BJ (cell line): ENCODE measurements around the gene AGPAT3. TPM values are rescaled to one million over a fixed set of nuclear protein-coding genes. Genes with fewer than 3 reads are reported as not detected.

Source experiments
- CTCF ChIA-PET: fragments of 350-600 bp; formaldehyde crosslinking; extraction: SDS; loops from one replicate; lab custom pipeline; 2021; ENCODE audit warnings: antibody characterized with exemption, inconsistent platforms; lab: Yijun Ruan, JAX
- POLR2A ChIA-PET: fragments of 300-600 bp; sonication (Branson Sonifier 250); formaldehyde crosslinking; extraction: SDS; loops from one replicate; lab custom pipeline; 2021; ENCODE audit warnings: antibody characterized with exemption; lab: Charles Lee
- DNase-seq: peaks from one replicate; pipeline ENCODE4 v3.0.0-alpha.2; 2011; ENCODE audit warnings: low read depth
- H3K27me3 ChIP-seq: 2 replicates; pipeline ENCODE4 v1.6.0; 2011; ENCODE audit warnings: low read length; ENCODE audit not compliant: control insufficient read depth, insufficient read depth
- H3K36me3 ChIP-seq: 2 replicates; pipeline ENCODE4 v1.5.1; 2011; ENCODE audit warnings: low read length; ENCODE audit not compliant: control insufficient read depth, insufficient read depth
- H3K4me3 ChIP-seq: 2 replicates; pipeline ENCODE4 v1.5.1; 2011; ENCODE audit warnings: low read depth, mild to moderate bottlenecking, control low read depth, low read length
- CTCF ChIP-seq: IDR thresholded peaks from 2 replicates; pipeline ENCODE4 v1.5.1; 2011; ENCODE audit warnings: low read depth, mild to moderate bottlenecking, control low read depth, inconsistent platforms, low read length, moderate library complexity; ENCODE audit not compliant: insufficient read depth
- polyA plus RNA-seq: library from polyadenylated mRNA; depleted of rRNA; stranded (reverse); fragments of >200 nt; gene quantifications from 2 replicates; pipeline ENCODE4 v1.2.3, GENCODE V29; 2011

Gene AGPAT3
- polyA plus RNA-seq, 1 experiment, result 68.5 TPM

- no peaks in the 10 kb centered on the region for H3K27me3 ChIP-seq
- DNase-seq, result no peak
- no peak for TF ChIP-seq CTCF
- ChIA-PET CTCF (interaction anchor here (0.6 to 3.6 kb wide), 8 partner anchors 9 to 187 kb away, joined by 3 to 20 read pairs (median 6); partner anchors contain the start of gene RRP1), POLR2A (no interaction called here)
- no peak overlapping the region for H3K4me3 ChIP-seq
- peaks cover 18% of the 10 kb centered on the region for H3K36me3 ChIP-seq
Measured at GRCh38 chr21:43976661-43977060, 111.6 kb downstream of the AGPAT3 start.

- peaks cover 16% of the 10 kb centered on the region for H3K36me3 ChIP-seq
- no peak overlapping the region for H3K4me3 ChIP-seq
- no peaks in the 10 kb centered on the region for H3K27me3 ChIP-seq
- ChIA-PET CTCF (interaction anchor here (0.8 to 3.6 kb wide), 2 partner anchors 8 to 320 kb away, joined by 3 to 20 read pairs; no protein-coding TSS in a partner anchor), POLR2A (no interaction called here)
- no peak for TF ChIP-seq CTCF
- DNase-seq, result no peak
Measured at GRCh38 chr21:43978060-43978459, 113.0 kb downstream of the AGPAT3 start.

- ChIA-PET CTCF (interaction anchor here (0.5 to 0.9 kb wide), 2 partner anchors 34 to 169 kb away, joined by 3 read pairs; no protein-coding TSS in a partner anchor), POLR2A (no interaction called here)
- no peak overlapping the region for H3K4me3 ChIP-seq
- TF ChIP-seq CTCF, result 0 out of 2 replicates have a peak, but pooled peaks have one; percentile 3
- peaks cover 18% of the 10 kb centered on the region for H3K36me3 ChIP-seq
- DNase-seq, result no peak
- no peaks in the 10 kb centered on the region for H3K27me3 ChIP-seq
Measured at GRCh38 chr21:43979654-43980053, 114.6 kb downstream of the AGPAT3 start.

- TF ChIP-seq CTCF, result no peak
- H3K36me3 ChIP-seq, result peaks cover 16% of the 10 kb centered on the region
- no peak overlapping the region for H3K4me3 ChIP-seq
- H3K27me3 ChIP-seq, result no peaks in the 10 kb centered on the region
- ChIA-PET CTCF (interaction anchor here (1.0 to 1.2 kb wide), 2 partner anchors 170 to 191 kb away, joined by 3 read pairs; no protein-coding TSS in a partner anchor), POLR2A (no interaction called here)
- DNase-seq, result no peak
Measured at GRCh38 chr21:43981151-43981870, 116.3 kb downstream of the AGPAT3 start.

GRCh38 chr21:43981871-43982210 is 116.8 kb downstream of the AGPAT3 start:
- ChIA-PET CTCF (interaction anchor here (1.2 kb wide), 1 partner anchor 192 kb away, joined by 3 read pairs; no protein-coding TSS in a partner anchor), POLR2A (no interaction called here)
- Histone ChIP-seq H3K36me3 (peaks cover 16% of the 10 kb centered on the region), H3K4me3 (no peak overlapping the region), H3K27me3 (no peaks in the 10 kb centered on the region)
- no peak for TF ChIP-seq CTCF
- DNase-seq, result no peak
